ENCODE results near the gene MPZL2.

DNA sequence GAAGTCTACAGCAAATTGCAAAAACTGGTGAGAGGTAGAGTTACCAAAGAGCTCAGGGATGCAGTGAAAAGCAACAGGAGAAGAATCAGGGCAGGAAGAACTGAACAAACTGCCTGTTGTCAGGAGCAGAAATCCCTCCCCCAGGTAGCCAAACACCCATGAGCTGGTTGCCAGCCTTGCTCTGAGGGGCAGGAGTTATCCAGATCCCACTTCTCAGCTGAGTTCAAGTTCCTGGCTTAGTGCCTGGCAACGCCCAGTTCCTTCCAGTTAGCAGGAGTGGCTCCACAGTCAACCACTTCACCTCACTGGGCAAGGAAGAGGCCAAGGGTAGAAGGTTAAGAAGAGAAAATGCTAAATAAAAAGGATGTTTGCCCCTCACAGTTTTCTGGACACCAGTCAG, 1.9 kb upstream of the MPZL2 start:
- no peak for TF ChIP-seq POLR2AphosphoS5 (IDR thresholded peaks at IDR 0.05)
- TF ChIP-seq, protein P1, sequence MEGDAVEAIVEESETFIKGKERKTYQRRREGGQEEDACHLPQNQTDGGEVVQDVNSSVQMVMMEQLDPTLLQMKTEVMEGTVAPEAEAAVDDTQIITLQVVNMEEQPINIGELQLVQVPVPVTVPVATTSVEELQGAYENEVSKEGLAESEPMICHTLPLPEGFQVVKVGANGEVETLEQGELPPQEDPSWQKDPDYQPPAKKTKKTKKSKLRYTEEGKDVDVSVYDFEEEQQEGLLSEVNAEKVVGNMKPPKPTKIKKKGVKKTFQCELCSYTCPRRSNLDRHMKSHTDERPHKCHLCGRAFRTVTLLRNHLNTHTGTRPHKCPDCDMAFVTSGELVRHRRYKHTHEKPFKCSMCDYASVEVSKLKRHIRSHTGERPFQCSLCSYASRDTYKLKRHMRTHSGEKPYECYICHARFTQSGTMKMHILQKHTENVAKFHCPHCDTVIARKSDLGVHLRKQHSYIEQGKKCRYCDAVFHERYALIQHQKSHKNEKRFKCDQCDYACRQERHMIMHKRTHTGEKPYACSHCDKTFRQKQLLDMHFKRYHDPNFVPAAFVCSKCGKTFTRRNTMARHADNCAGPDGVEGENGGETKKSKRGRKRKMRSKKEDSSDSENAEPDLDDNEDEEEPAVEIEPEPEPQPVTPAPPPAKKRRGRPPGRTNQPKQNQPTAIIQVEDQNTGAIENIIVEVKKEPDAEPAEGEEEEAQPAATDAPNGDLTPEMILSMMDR (IDR thresholded peaks at IDR 0.05): no peak
- TF ChIP-seq POLR2A (IDR thresholded peaks at IDR 0.05): no peak
